Uterus (tissue), 2 donors: Measurements from ENCODE around the gene P4HB.

Experiments
- POLR2A ChIP-seq, 2 donors: fragments of 450-650 bp; IDR thresholded peaks; one replicate each; pipeline ENCODE4 v1.6.1; 2016; ENCODE audit warnings: antibody characterized with exemption in 2 of 2, mild to moderate bottlenecking in 1 of 2, moderate library complexity in 1 of 2
- TF ChIP-seq, protein P1 (sequence below), 4 experiments: fragments of 200-600 bp in 2 of 4; fragments of 450-650 bp in 2 of 4; sonication (generic) in 2 of 4; IDR thresholded peaks; one replicate each; pipeline ENCODE4 v1.5.1; 2016 to 2019; ENCODE audit warnings: antibody characterized with exemption in 4 of 4, mild to moderate bottlenecking in 2 of 4, moderate library complexity in 1 of 4

DNA sequence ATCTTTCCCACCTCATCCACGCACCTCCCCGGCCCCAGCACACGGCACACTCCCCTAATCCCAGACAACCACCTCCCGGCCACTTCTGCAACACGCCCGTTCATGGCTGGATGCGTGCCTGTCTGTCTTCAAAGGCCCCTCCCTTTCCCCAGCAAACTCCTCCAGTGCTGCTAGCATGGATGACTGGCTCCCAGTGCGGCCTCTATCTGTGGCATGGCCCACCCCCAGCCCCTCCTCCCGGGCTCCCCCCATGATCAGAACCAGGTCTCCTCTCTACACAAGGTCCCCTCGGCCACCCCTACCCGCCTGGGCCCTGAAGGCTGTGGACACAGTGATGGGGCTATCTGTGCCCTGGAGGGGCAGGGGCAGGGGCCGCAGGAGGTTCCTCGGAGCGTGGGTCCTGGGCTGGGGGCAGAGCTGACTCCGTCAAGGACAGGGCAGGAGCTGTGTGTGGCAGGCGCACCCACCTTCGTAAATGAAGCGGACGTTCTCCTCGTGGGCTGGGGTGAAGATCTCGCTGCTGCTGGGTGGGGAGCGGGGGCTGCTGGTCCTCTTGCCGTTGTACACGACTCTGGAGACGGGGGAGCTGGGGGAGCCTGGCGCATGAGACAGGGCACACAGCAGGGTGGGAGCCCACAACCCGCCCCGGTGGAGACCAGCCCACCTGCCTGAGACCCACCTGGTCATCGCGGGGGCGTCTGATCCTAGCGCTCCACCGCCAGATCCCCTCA, 36.4 kb downstream of the P4HB start:
- TF ChIP-seq POLR2A (IDR thresholded peaks at IDR 0.05), result no peak
- TF ChIP-seq, protein P1, sequence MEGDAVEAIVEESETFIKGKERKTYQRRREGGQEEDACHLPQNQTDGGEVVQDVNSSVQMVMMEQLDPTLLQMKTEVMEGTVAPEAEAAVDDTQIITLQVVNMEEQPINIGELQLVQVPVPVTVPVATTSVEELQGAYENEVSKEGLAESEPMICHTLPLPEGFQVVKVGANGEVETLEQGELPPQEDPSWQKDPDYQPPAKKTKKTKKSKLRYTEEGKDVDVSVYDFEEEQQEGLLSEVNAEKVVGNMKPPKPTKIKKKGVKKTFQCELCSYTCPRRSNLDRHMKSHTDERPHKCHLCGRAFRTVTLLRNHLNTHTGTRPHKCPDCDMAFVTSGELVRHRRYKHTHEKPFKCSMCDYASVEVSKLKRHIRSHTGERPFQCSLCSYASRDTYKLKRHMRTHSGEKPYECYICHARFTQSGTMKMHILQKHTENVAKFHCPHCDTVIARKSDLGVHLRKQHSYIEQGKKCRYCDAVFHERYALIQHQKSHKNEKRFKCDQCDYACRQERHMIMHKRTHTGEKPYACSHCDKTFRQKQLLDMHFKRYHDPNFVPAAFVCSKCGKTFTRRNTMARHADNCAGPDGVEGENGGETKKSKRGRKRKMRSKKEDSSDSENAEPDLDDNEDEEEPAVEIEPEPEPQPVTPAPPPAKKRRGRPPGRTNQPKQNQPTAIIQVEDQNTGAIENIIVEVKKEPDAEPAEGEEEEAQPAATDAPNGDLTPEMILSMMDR (IDR thresholded peaks at IDR 0.05), result no peak
